MM.1S (cell line): Measurements from ENCODE around the gene TRAF6.

Source experiments
- DNase-seq: peaks from one replicate; pipeline ENCODE4 v3.0.0-alpha.2; 2015
- H2AFZ ChIP-seq: fragments of 300-600 bp; sonication (generic); 2 replicates; pipeline ENCODE4 v1.6.0; 2016; ENCODE audit warnings: antibody characterized with exemption, low read length
- H3F3A ChIP-seq: fragments of 300-600 bp; sonication (generic); 2 replicates; pipeline ENCODE4 v1.6.1; 2016; ENCODE audit warnings: mild to moderate bottlenecking, antibody characterized with exemption, low read length, moderate library complexity, mixed read lengths; ENCODE audit not compliant: insufficient read depth
- H3K27ac ChIP-seq: fragments of 300-600 bp; sonication (generic); 2 replicates; pipeline ENCODE4 v1.5.1; 2016; ENCODE audit warnings: mild to moderate bottlenecking, low read length
- H3K27me3 ChIP-seq: fragments of 300-600 bp; sonication (generic); replicated peaks from 2 replicates; pipeline ENCODE4 v1.6.0; 2016; ENCODE audit warnings: low read length; ENCODE audit not compliant: insufficient read depth
- H3K36me3 ChIP-seq: fragments of 300-600 bp; sonication (generic); replicated peaks from 2 replicates; pipeline ENCODE4 v1.6.1; 2016; ENCODE audit warnings: mild to moderate bottlenecking, low read length, mixed read lengths; ENCODE audit not compliant: insufficient read depth
- H3K4me1 ChIP-seq: fragments of 300-600 bp; sonication (generic); 2 replicates; pipeline ENCODE4 v1.6.1; 2016; ENCODE audit warnings: low read length, mixed read lengths
- H3K4me2 ChIP-seq: fragments of 300-600 bp; sonication (generic); 2 replicates; pipeline ENCODE4 v1.6.0; 2016; ENCODE audit warnings: low read depth, low read length
- H3K4me3 ChIP-seq: fragments of 300-600 bp; sonication (generic); 2 replicates; pipeline ENCODE4 v1.5.1; 2016; ENCODE audit warnings: low read length, mixed read lengths
- H3K79me2 ChIP-seq: fragments of 300-600 bp; sonication (generic); 2 replicates; pipeline ENCODE4 v1.6.1; 2016; ENCODE audit warnings: mixed run types, low read length, mixed read lengths
- H3K9ac ChIP-seq: fragments of 300-600 bp; sonication (generic); 2 replicates; pipeline ENCODE4 v1.6.1; 2016; ENCODE audit warnings: low read length, mixed read lengths
- H3K9me2 ChIP-seq: fragments of 300-600 bp; sonication (generic); replicated peaks from 2 replicates; pipeline ENCODE4 v1.6.1; 2016; ENCODE audit warnings: mild to moderate bottlenecking, low read length, mixed read lengths; ENCODE audit not compliant: insufficient read depth
- H3K9me3 ChIP-seq: fragments of 300-600 bp; sonication (generic); replicated peaks from 2 replicates; pipeline ENCODE4 v1.6.1; 2016; ENCODE audit warnings: mild to moderate bottlenecking, low read length, mixed read lengths; ENCODE audit not compliant: insufficient read depth
- H4K20me1 ChIP-seq: fragments of 300-600 bp; sonication (generic); 2 replicates; pipeline ENCODE4 v1.6.1; 2016; ENCODE audit warnings: mild to moderate bottlenecking, low read length, moderate library complexity, mixed read lengths; ENCODE audit not compliant: insufficient read depth
- CTCF ChIP-seq: fragments of 300-600 bp; sonication (generic); IDR thresholded peaks from 2 replicates; pipeline ENCODE4 v1.5.1; 2016; ENCODE audit warnings: antibody characterized with exemption, low read length, mixed read lengths
- EZH2 ChIP-seq: fragments of 300-600 bp; sonication (generic); optimal IDR thresholded peaks from 2 replicates; pipeline ENCODE3; 2017; ENCODE audit warnings: low read depth, mild to moderate bottlenecking, antibody characterized with exemption, low read length, mixed read lengths
- EZH2phosphoT487 ChIP-seq: fragments of 300-600 bp; sonication (generic); IDR thresholded peaks from 2 replicates; pipeline ENCODE4 v1.6.1; 2018; ENCODE audit warnings: antibody characterized with exemption, low read length

The TRAF6 gene

DNA sequence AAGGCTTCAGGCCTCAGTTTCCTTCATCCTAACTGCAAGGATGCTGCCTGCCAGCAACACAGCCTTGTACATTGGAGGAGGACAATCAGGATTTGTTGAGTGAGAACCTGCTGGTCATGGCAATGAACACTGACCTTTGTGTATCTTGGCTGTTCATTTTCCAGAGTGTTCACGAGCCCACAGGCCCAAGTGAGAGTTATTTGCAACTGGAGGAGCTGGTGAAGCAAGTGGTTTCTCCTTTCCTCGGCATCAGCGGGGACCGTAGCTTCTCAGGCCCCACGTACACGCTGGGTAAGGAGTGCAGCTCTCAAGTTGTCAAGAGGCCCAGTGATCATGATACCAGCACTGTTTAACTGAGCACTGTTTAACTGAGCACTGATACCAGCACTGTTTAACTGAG is 59.0 kb downstream of the TRAF6 start:
- Histone ChIP-seq H3K9me2 (no peaks in the 10 kb centered on the region), H3K27ac (no peak overlapping the region), H3F3A (no peaks in the 10 kb centered on the region), H3K9me3 (no peaks in the 10 kb centered on the region), H4K20me1 (no peaks in the 10 kb centered on the region), H3K9ac (no peak overlapping the region), H3K4me3 (no peak overlapping the region), H3K4me2 (no peak overlapping the region), H3K27me3 (no peaks in the 10 kb centered on the region), H2AFZ (no peak overlapping the region), H3K4me1 (no peaks in the 10 kb centered on the region), H3K79me2 (no peaks in the 10 kb centered on the region), H3K36me3 (no peaks in the 10 kb centered on the region)
- TF ChIP-seq EZH2phosphoT487 = no peak
- TF ChIP-seq CTCF = no peak
- no peak for TF ChIP-seq EZH2
- DNase-seq = no peak

DNA sequence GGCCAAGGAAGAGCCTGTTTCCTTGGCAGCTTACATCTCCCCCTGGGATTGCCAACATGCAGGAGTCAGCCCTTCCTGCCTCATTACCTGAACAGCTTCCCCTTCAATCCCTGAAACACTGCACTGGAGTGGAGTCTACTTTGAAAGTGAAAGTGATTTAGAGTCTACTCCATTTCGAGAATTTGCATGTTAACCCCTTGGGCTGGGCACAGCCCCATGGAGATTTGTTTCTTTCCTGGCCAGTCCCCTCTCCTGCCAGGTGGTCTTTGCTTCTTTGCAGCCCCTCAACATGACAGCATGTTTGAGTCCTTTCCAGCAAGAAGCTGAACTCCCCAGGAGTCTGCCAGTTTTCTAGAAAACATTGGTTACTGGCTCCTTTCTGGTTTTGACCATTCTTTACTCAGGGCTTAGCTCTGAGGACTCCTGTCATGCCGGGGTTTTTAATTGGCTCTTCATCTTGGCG is 59.9 kb downstream of the TRAF6 start:
- Histone ChIP-seq H3K4me1 (no peaks in the 10 kb centered on the region), H3K4me2 (no peak overlapping the region), H3K9me3 (no peaks in the 10 kb centered on the region), H3K27me3 (no peaks in the 10 kb centered on the region), H2AFZ (no peak overlapping the region), H3F3A (no peaks in the 10 kb centered on the region), H3K27ac (no peak overlapping the region), H4K20me1 (no peaks in the 10 kb centered on the region), H3K4me3 (no peak overlapping the region), H3K36me3 (no peaks in the 10 kb centered on the region), H3K79me2 (no peaks in the 10 kb centered on the region), H3K9ac (no peak overlapping the region), H3K9me2 (no peaks in the 10 kb centered on the region)
- no peak for DNase-seq
- TF ChIP-seq CTCF = no peak
- no peak for TF ChIP-seq EZH2phosphoT487
- TF ChIP-seq EZH2 = no peak

DNA sequence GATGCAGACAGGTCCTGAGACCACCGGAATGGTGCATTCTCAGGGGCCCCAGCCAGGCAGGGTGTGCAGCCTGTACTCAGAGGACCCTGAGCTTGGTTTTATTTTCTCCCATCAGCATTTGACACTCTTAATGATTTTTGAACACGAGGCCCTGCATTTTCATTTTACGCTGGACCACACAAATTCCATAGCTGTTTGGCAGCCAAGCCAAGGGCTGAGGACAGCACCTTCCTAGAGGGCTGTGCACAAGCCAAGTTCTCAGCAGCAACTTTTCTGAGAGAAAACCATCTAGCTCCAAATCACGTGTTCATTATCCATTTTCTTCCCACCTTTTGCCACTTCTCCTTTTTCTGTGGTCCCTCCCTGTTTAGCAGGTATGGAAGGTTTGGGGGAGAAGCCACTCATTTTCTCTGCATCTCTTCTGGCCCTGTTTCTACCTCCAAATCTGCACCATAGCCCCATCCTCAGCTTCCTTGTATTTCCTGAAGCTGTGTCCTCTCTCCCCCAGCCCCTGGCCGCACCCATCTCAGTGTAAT is 60.4 kb downstream of the TRAF6 start:
- no peaks in the 10 kb centered on the region for H3K9me3 ChIP-seq
- H3K4me1 ChIP-seq = no peaks in the 10 kb centered on the region
- H3K4me2 ChIP-seq = no peak overlapping the region
- DNase-seq = no peak
- H4K20me1 ChIP-seq = no peaks in the 10 kb centered on the region
- H3K9me2 ChIP-seq = no peaks in the 10 kb centered on the region
- no peaks in the 10 kb centered on the region for H3K27me3 ChIP-seq
- no peak overlapping the region for H3K4me3 ChIP-seq
- TF ChIP-seq EZH2phosphoT487 (no peak), EZH2 (no peak), CTCF (no peak)
- no peak overlapping the region for H2AFZ ChIP-seq
- no peak overlapping the region for H3K9ac ChIP-seq
- no peaks in the 10 kb centered on the region for H3F3A ChIP-seq
- H3K79me2 ChIP-seq = no peaks in the 10 kb centered on the region
- H3K27ac ChIP-seq = no peak overlapping the region
- no peaks in the 10 kb centered on the region for H3K36me3 ChIP-seq
